Measurements from ENCODE around the gene AP1S1. TPM values are rescaled to one million over a fixed set of nuclear protein-coding genes. Genes with fewer than 3 reads are reported as not detected.
"Not testable (repeated sequence)": the region's sequence is repeated elsewhere in the genome, so short reads cannot be mapped to it uniquely, and the experiment has no call there.

The AP1S1 gene
- total and polyA plus RNA-seq, 2 donors: 27.9 to 48.5 TPM

- WGBS: 93% methylated on average over 11 of the region's 11 CpGs
- H3K4me1 ChIP-seq (ENCODE audit: control insufficient read depth in 2 of 2, insufficient read depth in 2 of 2, low read length in 2 of 2): peaks cover 0 to 7% of the 10 kb centered on the region in 2 donors
- no peaks in the 10 kb centered on the region for H3K36me3 ChIP-seq (ENCODE audit: control insufficient read depth in 2 of 2, insufficient read depth in 2 of 2, low read length in 1 of 2)
- no peaks in the 10 kb centered on the region for H3K9me3 ChIP-seq (ENCODE audit: control insufficient read depth in 2 of 2, insufficient read depth in 1 of 2, low read length in 1 of 2)
- DNase-seq (ENCODE audit: low read depth in 6 of 9, low spot score in 9 of 9): no peak
- peaks cover 0 to 6% of the 10 kb centered on the region in 2 donors for H3K27me3 ChIP-seq (ENCODE audit: control insufficient read depth in 2 of 2, insufficient read depth in 1 of 2, low read length in 1 of 2)
- H3K4me3 ChIP-seq (ENCODE audit: low read length in 2 of 2): no peak overlapping the region
- no peak overlapping the region for H3K27ac ChIP-seq (ENCODE audit: low read depth in 1 of 2, low read length in 1 of 2)
Measured at GRCh38 chr7:101112233-101112632, 42.0 kb upstream of the AP1S1 start.

GRCh38 chr7:101113140-101113539 lies 41.1 kb upstream of the AP1S1 start:
- not testable (repeated sequence) for H3K27ac ChIP-seq (ENCODE audit: low read depth in 1 of 2, low read length in 1 of 2); H3K4me3 ChIP-seq (ENCODE audit: low read length in 2 of 2); H3K9me3 ChIP-seq (ENCODE audit: control insufficient read depth in 2 of 2, insufficient read depth in 1 of 2, low read length in 1 of 2); H3K36me3 ChIP-seq (ENCODE audit: control insufficient read depth in 2 of 2, insufficient read depth in 2 of 2, low read length in 1 of 2); DNase-seq (ENCODE audit: low read depth in 6 of 9, low spot score in 9 of 9); H3K4me1 ChIP-seq (ENCODE audit: control insufficient read depth in 2 of 2, insufficient read depth in 2 of 2, low read length in 2 of 2); H3K27me3 ChIP-seq (ENCODE audit: control insufficient read depth in 2 of 2, insufficient read depth in 1 of 2, low read length in 1 of 2)
- 97% methylated on average over 7 of the region's 7 CpGs for WGBS

GRCh38 chr7:101113836-101114235 lies 40.4 kb upstream of the AP1S1 start:
- H3K9me3 ChIP-seq (ENCODE audit: control insufficient read depth in 2 of 2, insufficient read depth in 1 of 2, low read length in 1 of 2): no peaks in the 10 kb centered on the region
- no peak overlapping the region for H3K4me3 ChIP-seq (ENCODE audit: low read length in 2 of 2)
- no peaks in the 10 kb centered on the region for H3K36me3 ChIP-seq (ENCODE audit: control insufficient read depth in 2 of 2, insufficient read depth in 2 of 2, low read length in 1 of 2)
- H3K27me3 ChIP-seq (ENCODE audit: control insufficient read depth in 2 of 2, insufficient read depth in 1 of 2, low read length in 1 of 2): peaks cover 0 to 7% of the 10 kb centered on the region in 2 donors
- WGBS: 93% methylated on average over 11 of the region's 11 CpGs
- no peak overlapping the region for H3K27ac ChIP-seq (ENCODE audit: low read depth in 1 of 2, low read length in 1 of 2)
- peaks cover 0 to 6% of the 10 kb centered on the region in 2 donors for H3K4me1 ChIP-seq (ENCODE audit: control insufficient read depth in 2 of 2, insufficient read depth in 2 of 2, low read length in 2 of 2)
- no peak for DNase-seq (ENCODE audit: low read depth in 6 of 9, low spot score in 9 of 9)

- Histone ChIP-seq H3K4me3 (ENCODE audit: low read length in 2 of 2) (no peak overlapping the region), H3K36me3 (ENCODE audit: control insufficient read depth in 2 of 2, insufficient read depth in 2 of 2, low read length in 1 of 2) (no peaks in the 10 kb centered on the region), H3K27ac (ENCODE audit: low read depth in 1 of 2, low read length in 1 of 2) (no peak overlapping the region), H3K4me1 (ENCODE audit: control insufficient read depth in 2 of 2, insufficient read depth in 2 of 2, low read length in 2 of 2) (peaks cover 0 to under 1% of the 10 kb centered on the region in 2 donors), H3K9me3 (ENCODE audit: control insufficient read depth in 2 of 2, insufficient read depth in 1 of 2, low read length in 1 of 2) (no peaks in the 10 kb centered on the region), H3K27me3 (ENCODE audit: control insufficient read depth in 2 of 2, insufficient read depth in 1 of 2, low read length in 1 of 2) (peaks cover 0 to 9% of the 10 kb centered on the region in 2 donors)
- 79% methylated on average over 8 of the region's 8 CpGs for WGBS
- DNase-seq (ENCODE audit: low read depth in 6 of 9, low spot score in 9 of 9): no peak
Measured at GRCh38 chr7:101114492-101114891, 39.8 kb upstream of the AP1S1 start.

- DNase-seq (ENCODE audit: low read depth in 6 of 9, low spot score in 9 of 9): no peak
- peaks cover 0 to 15% of the 10 kb centered on the region in 2 donors for H3K27me3 ChIP-seq (ENCODE audit: control insufficient read depth in 2 of 2, insufficient read depth in 1 of 2, low read length in 1 of 2)
- H3K4me3 ChIP-seq (ENCODE audit: low read length in 2 of 2): no peak overlapping the region
- H3K9me3 ChIP-seq (ENCODE audit: control insufficient read depth in 2 of 2, insufficient read depth in 1 of 2, low read length in 1 of 2): no peaks in the 10 kb centered on the region
- 97% methylated on average over 3 of the region's 3 CpGs for whole genome bisulfite sequencing
- H3K4me1 ChIP-seq (ENCODE audit: control insufficient read depth in 2 of 2, insufficient read depth in 2 of 2, low read length in 2 of 2): peaks cover 0 to 4% of the 10 kb centered on the region in 2 donors
- H3K27ac ChIP-seq (ENCODE audit: low read depth in 1 of 2, low read length in 1 of 2): no peak overlapping the region
- H3K36me3 ChIP-seq (ENCODE audit: control insufficient read depth in 2 of 2, insufficient read depth in 2 of 2, low read length in 1 of 2): no peaks in the 10 kb centered on the region
Measured at GRCh38 chr7:101115215-101115614, 39.1 kb upstream of the AP1S1 start.

GRCh38 chr7:101116898-101117297 lies 37.4 kb upstream of the AP1S1 start:
- Histone ChIP-seq H3K36me3 (ENCODE audit: control insufficient read depth in 2 of 2, insufficient read depth in 2 of 2, low read length in 1 of 2) (no peaks in the 10 kb centered on the region), H3K9me3 (ENCODE audit: control insufficient read depth in 2 of 2, insufficient read depth in 1 of 2, low read length in 1 of 2) (no peaks in the 10 kb centered on the region), H3K4me3 (ENCODE audit: low read length in 2 of 2) (no peak overlapping the region), H3K4me1 (ENCODE audit: control insufficient read depth in 2 of 2, insufficient read depth in 2 of 2, low read length in 2 of 2) (peaks cover 0 to 6% of the 10 kb centered on the region in 2 donors), H3K27me3 (ENCODE audit: control insufficient read depth in 2 of 2, insufficient read depth in 1 of 2, low read length in 1 of 2) (peaks cover 0 to 29% of the 10 kb centered on the region in 2 donors), H3K27ac (ENCODE audit: low read depth in 1 of 2, low read length in 1 of 2) (no peak overlapping the region)
- DNase-seq (ENCODE audit: low read depth in 6 of 9, low spot score in 9 of 9): no peak
- 91% methylated on average over 10 of the region's 10 CpGs for WGBS

- Histone ChIP-seq H3K9me3 (ENCODE audit: control insufficient read depth in 2 of 2, insufficient read depth in 1 of 2, low read length in 1 of 2) (no peaks in the 10 kb centered on the region), H3K36me3 (ENCODE audit: control insufficient read depth in 2 of 2, insufficient read depth in 2 of 2, low read length in 1 of 2) (no peaks in the 10 kb centered on the region), H3K4me1 (ENCODE audit: control insufficient read depth in 2 of 2, insufficient read depth in 2 of 2, low read length in 2 of 2) (peaks cover 0 to 12% of the 10 kb centered on the region in 2 donors), H3K27ac (ENCODE audit: low read depth in 1 of 2, low read length in 1 of 2) (no peak overlapping the region), H3K4me3 (ENCODE audit: low read length in 2 of 2) (no peak overlapping the region), H3K27me3 (ENCODE audit: control insufficient read depth in 2 of 2, insufficient read depth in 1 of 2, low read length in 1 of 2) (peaks cover 4 to 45% of the 10 kb centered on the region in 2 donors)
- DNase-seq (ENCODE audit: low read depth in 6 of 9, low spot score in 9 of 9): no peak
- 93% methylated on average over 3 of the region's 3 CpGs for WGBS
Measured at GRCh38 chr7:101118856-101119255, 35.4 kb upstream of the AP1S1 start.

- WGBS: 70% methylated on average over 10 of the region's 10 CpGs
- Histone ChIP-seq H3K27me3 (ENCODE audit: control insufficient read depth in 2 of 2, insufficient read depth in 1 of 2, low read length in 1 of 2) (peaks cover 4 to 47% of the 10 kb centered on the region in 2 donors), H3K9me3 (ENCODE audit: control insufficient read depth in 2 of 2, insufficient read depth in 1 of 2, low read length in 1 of 2) (no peaks in the 10 kb centered on the region), H3K27ac (ENCODE audit: low read depth in 1 of 2, low read length in 1 of 2) (no peak overlapping the region), H3K4me1 (ENCODE audit: control insufficient read depth in 2 of 2, insufficient read depth in 2 of 2, low read length in 2 of 2) (peaks cover 5 to 19% of the 10 kb centered on the region in 2 donors), H3K4me3 (ENCODE audit: low read length in 2 of 2) (no peak overlapping the region), H3K36me3 (ENCODE audit: control insufficient read depth in 2 of 2, insufficient read depth in 2 of 2, low read length in 1 of 2) (no peaks in the 10 kb centered on the region)
- no peak for DNase-seq (ENCODE audit: low read depth in 6 of 9, low spot score in 9 of 9)
Measured at GRCh38 chr7:101119876-101120275, 34.4 kb upstream of the AP1S1 start.

GRCh38 chr7:101120315-101120714 lies 34.0 kb upstream of the AP1S1 start:
- WGBS: 87% methylated on average over 4 of the region's 4 CpGs
- Histone ChIP-seq H3K36me3 (ENCODE audit: control insufficient read depth in 2 of 2, insufficient read depth in 2 of 2, low read length in 1 of 2) (no peaks in the 10 kb centered on the region), H3K4me1 (ENCODE audit: control insufficient read depth in 2 of 2, insufficient read depth in 2 of 2, low read length in 2 of 2) (peaks cover 6 to 22% of the 10 kb centered on the region in 2 donors), H3K27me3 (ENCODE audit: control insufficient read depth in 2 of 2, insufficient read depth in 1 of 2, low read length in 1 of 2) (peaks cover 4 to 48% of the 10 kb centered on the region in 2 donors), H3K27ac (ENCODE audit: low read depth in 1 of 2, low read length in 1 of 2) (no peak overlapping the region), H3K4me3 (ENCODE audit: low read length in 2 of 2) (no peak overlapping the region), H3K9me3 (ENCODE audit: control insufficient read depth in 2 of 2, insufficient read depth in 1 of 2, low read length in 1 of 2) (no peaks in the 10 kb centered on the region)
- DNase-seq (ENCODE audit: low read depth in 6 of 9, low spot score in 9 of 9): no peak

- Histone ChIP-seq H3K27me3 (ENCODE audit: control insufficient read depth in 2 of 2, insufficient read depth in 1 of 2, low read length in 1 of 2) (peaks cover 4 to 48% of the 10 kb centered on the region in 2 donors), H3K27ac (ENCODE audit: low read depth in 1 of 2, low read length in 1 of 2) (peak overlapping the region in 1 of 2 donors; percentile 55), H3K4me1 (ENCODE audit: control insufficient read depth in 2 of 2, insufficient read depth in 2 of 2, low read length in 2 of 2) (peaks cover 14 to 30% of the 10 kb centered on the region in 2 donors)
- 88% methylated on average over 8 of the region's 9 CpGs for WGBS
- not testable (repeated sequence) for H3K36me3 ChIP-seq (ENCODE audit: control insufficient read depth in 2 of 2, insufficient read depth in 2 of 2, low read length in 1 of 2); H3K4me3 ChIP-seq (ENCODE audit: low read length in 2 of 2); H3K9me3 ChIP-seq (ENCODE audit: control insufficient read depth in 2 of 2, insufficient read depth in 1 of 2, low read length in 1 of 2); DNase-seq (ENCODE audit: low read depth in 6 of 9, low spot score in 9 of 9)
Measured at GRCh38 chr7:101121631-101121990, 32.7 kb upstream of the AP1S1 start.

All from thymus (tissue), 11 donors.